ENCODE data around the gene CDC42EP3.

The CDC42EP3 gene, protein sequence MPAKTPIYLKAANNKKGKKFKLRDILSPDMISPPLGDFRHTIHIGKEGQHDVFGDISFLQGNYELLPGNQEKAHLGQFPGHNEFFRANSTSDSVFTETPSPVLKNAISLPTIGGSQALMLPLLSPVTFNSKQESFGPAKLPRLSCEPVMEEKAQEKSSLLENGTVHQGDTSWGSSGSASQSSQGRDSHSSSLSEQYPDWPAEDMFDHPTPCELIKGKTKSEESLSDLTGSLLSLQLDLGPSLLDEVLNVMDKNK

GRCh38 chr2:37671009-37671815, at the start of gene CDC42EP3:
Gene CDC42EP3 (minus strand): TSS chr2:37671642. CDS start chr2:37646587, 25,055 bp downstream.
- Histone ChIP-seq H2AFZ (peak within 1 kb of the TSS; percentile 97), H3K27me3 (ENCODE audit: control insufficient read depth, insufficient read depth, low read length) (no peaks in the 10 kb centered on the region), H3K9ac (peak within 1 kb of the TSS; percentile 68), H3K4me3 (ENCODE audit: low read depth, low read length) (peak within 1 kb of the TSS; percentile 93), H3K9me3 (ENCODE audit: control insufficient read depth, low read length) (no peaks in the 10 kb centered on the region), H3K36me3 (ENCODE audit: control insufficient read depth, insufficient read depth, low read length) (no peaks in the 10 kb centered on the region), H3K4me2 (ENCODE audit: low read length) (peak within 1 kb of the TSS; percentile 97), H3K4me1 (no peaks in the 10 kb centered on the region), H3K27ac (peak within 1 kb of the TSS; percentile 84), H3K79me2 (peaks cover 12% of the 10 kb centered on the region)
- TF ChIP-seq, protein P1, sequence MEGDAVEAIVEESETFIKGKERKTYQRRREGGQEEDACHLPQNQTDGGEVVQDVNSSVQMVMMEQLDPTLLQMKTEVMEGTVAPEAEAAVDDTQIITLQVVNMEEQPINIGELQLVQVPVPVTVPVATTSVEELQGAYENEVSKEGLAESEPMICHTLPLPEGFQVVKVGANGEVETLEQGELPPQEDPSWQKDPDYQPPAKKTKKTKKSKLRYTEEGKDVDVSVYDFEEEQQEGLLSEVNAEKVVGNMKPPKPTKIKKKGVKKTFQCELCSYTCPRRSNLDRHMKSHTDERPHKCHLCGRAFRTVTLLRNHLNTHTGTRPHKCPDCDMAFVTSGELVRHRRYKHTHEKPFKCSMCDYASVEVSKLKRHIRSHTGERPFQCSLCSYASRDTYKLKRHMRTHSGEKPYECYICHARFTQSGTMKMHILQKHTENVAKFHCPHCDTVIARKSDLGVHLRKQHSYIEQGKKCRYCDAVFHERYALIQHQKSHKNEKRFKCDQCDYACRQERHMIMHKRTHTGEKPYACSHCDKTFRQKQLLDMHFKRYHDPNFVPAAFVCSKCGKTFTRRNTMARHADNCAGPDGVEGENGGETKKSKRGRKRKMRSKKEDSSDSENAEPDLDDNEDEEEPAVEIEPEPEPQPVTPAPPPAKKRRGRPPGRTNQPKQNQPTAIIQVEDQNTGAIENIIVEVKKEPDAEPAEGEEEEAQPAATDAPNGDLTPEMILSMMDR (IDR thresholded peaks at IDR 0.05), result no peak

DNA sequence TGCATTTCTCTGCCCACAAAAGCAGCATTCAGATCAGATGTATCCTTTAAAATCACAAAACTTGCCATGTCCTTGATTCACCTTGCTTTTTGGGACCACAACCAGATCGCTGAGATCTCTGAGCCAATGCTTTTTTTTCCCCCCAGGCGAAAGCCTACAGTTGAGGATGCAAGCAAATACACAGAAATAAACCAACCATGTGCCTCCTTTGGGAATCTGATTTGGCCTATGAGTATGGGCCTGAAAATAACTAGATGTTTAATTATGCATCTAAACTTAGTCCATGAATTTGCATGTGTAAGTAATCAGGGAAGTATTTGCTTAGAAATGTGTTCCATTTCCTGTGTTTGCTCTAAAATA, 49.7 kb upstream of the CDC42EP3 start:
- no peak overlapping the region for H3K4me2 ChIP-seq (ENCODE audit: low read length)
- no peak overlapping the region for H3K27ac ChIP-seq
- no peaks in the 10 kb centered on the region for H3K79me2 ChIP-seq
- H3K9ac ChIP-seq, result no peak overlapping the region
- no peaks in the 10 kb centered on the region for H3K9me3 ChIP-seq (ENCODE audit: control insufficient read depth, low read length)
- H3K4me3 ChIP-seq (ENCODE audit: low read depth, low read length), result no peak overlapping the region
- no peaks in the 10 kb centered on the region for H3K4me1 ChIP-seq
- H3K36me3 ChIP-seq (ENCODE audit: control insufficient read depth, insufficient read depth, low read length), result no peaks in the 10 kb centered on the region
- H3K27me3 ChIP-seq (ENCODE audit: control insufficient read depth, insufficient read depth, low read length), result no peaks in the 10 kb centered on the region
- TF ChIP-seq, protein P1 (IDR thresholded peaks at IDR 0.05), result no peak
- H2AFZ ChIP-seq, result no peak overlapping the region

- no peaks in the 10 kb centered on the region for H3K9me3 ChIP-seq (ENCODE audit: control insufficient read depth, low read length)
- no peaks in the 10 kb centered on the region for H3K36me3 ChIP-seq (ENCODE audit: control insufficient read depth, insufficient read depth, low read length)
- no peak overlapping the region for H2AFZ ChIP-seq
- H3K4me2 ChIP-seq (ENCODE audit: low read length), result no peak overlapping the region
- no peaks in the 10 kb centered on the region for H3K79me2 ChIP-seq
- H3K27ac ChIP-seq, result no peak overlapping the region
- TF ChIP-seq, protein P1 (IDR thresholded peaks at IDR 0.05), result no peak
- H3K4me3 ChIP-seq (ENCODE audit: low read depth, low read length), result no peak overlapping the region
- H3K4me1 ChIP-seq, result no peaks in the 10 kb centered on the region
- H3K27me3 ChIP-seq (ENCODE audit: control insufficient read depth, insufficient read depth, low read length), result no peaks in the 10 kb centered on the region
- no peak overlapping the region for H3K9ac ChIP-seq
Observed at GRCh38 chr2:37720533-37721200, 49.2 kb upstream of the CDC42EP3 start.

- Histone ChIP-seq H2AFZ (no peak overlapping the region), H3K9ac (no peak overlapping the region), H3K4me3 (ENCODE audit: low read depth, low read length) (no peak overlapping the region), H3K4me1 (no peaks in the 10 kb centered on the region), H3K79me2 (no peaks in the 10 kb centered on the region), H3K27me3 (ENCODE audit: control insufficient read depth, insufficient read depth, low read length) (no peaks in the 10 kb centered on the region), H3K36me3 (ENCODE audit: control insufficient read depth, insufficient read depth, low read length) (no peaks in the 10 kb centered on the region), H3K9me3 (ENCODE audit: control insufficient read depth, low read length) (no peaks in the 10 kb centered on the region), H3K4me2 (ENCODE audit: low read length) (no peak overlapping the region), H3K27ac (no peak overlapping the region)
- TF ChIP-seq, protein P1 (IDR thresholded peaks at IDR 0.05), result no peak
Observed at GRCh38 chr2:37718515-37719161, 47.2 kb upstream of the CDC42EP3 start.
